ENCODE data around the gene TMEM53. TPM values are rescaled to one million over a fixed set of nuclear protein-coding genes. Genes with fewer than 3 reads are reported as not detected.
A peak's percentile ranks its signal among the peaks of the same experiment; 100 is the strongest.

The TMEM53 gene
- total and polyA plus RNA-seq, 2 experiments from 2014 or later = 6.9 to 37.4 TPM

DNA sequence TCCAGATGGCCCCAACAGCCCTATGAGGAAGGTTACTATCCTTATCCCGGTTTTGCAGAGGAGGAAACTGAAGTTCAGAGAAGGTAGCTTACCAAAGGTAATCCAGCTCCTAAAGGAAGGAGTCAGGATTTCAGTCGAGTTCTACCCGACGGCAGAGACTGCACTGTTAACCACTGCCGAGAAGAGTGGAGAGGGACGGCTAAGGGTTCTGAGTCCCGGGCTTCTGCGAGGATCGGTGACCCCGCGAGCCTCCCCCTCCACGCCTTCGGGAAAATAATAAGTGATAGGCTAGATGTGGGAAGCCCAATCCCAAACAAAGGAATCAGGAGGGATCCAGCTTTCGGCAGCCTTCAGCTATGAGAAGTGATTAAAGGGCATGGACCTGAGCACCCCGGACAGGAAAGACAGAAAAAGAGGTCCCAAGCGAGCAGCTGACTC lies 587 bp downstream of the TMEM53 start:
- H3K36me3 ChIP-seq (replicated peaks; ENCODE audit: insufficient read depth, low read depth) = no peaks in the 10 kb centered on the region
- peaks cover 21% of the 10 kb centered on the region for H3K4me1 ChIP-seq (ENCODE audit: insufficient read depth)

DNA sequence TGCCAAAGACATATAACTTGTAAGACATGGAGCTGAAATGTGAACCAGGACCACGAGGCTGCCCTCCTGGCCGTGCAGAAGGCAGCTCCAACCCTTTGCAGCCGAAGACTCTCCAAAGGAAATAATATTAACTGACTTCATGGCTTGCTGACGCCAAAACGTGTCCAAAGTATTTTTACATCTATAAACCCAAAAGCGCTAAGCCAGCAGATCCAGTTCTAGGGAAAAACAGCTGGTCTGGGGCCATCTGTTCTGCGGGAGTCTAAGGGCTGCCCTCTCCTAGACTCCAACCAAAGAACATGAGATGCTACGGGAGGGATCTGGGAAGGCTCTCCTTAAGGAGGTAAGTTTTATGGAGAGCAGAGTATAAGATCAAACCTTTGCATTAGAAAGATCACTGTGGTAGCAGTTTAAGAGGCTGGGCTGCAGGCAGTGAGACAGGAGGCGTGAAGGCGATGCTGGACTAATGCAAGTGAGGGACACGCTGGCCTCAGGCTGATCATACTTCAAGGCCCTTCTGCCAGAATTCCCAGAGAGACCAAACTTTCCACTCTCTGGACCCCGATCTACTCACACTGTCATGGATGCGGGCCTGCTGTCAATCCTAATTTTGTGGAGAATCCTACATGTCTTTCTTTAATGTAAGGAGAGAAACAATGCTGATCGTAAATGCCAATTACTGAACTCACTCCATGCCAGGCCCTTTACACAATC lies 1.2 kb downstream of the TMEM53 start:
- TF ChIP-seq EZH2phosphoT487 (IDR thresholded peaks at IDR 0.05; ENCODE audit: low read depth, severe bottlenecking, unreplicated experiment) = no peak
- H3K36me3 ChIP-seq (replicated peaks; ENCODE audit: insufficient read depth, low read depth) = no peaks in the 10 kb centered on the region
- H3K27ac ChIP-seq = peak overlapping the region; percentile 92
- peaks cover 21% of the 10 kb centered on the region for H3K4me1 ChIP-seq (ENCODE audit: insufficient read depth)
- no peaks in the 10 kb centered on the region for H3K9me3 ChIP-seq (ENCODE audit: low read depth)
- no peaks in the 10 kb centered on the region for H3K9me2 ChIP-seq (replicated peaks; ENCODE audit: insufficient read depth)
- peak overlapping the region; percentile 73 for H3K4me3 ChIP-seq
- 75% methylated on average over 14 of the region's 14 CpGs for WGBS (ENCODE audit: low lambda C conversion rate, missing lambda C conversion rate)
- no peak for DNase-seq (ENCODE audit: low spot score)
- H2AFZ ChIP-seq = peak overlapping the region; percentile 81
- peaks cover 16% of the 10 kb centered on the region for H3K79me2 ChIP-seq
- no peaks in the 10 kb centered on the region for H4K20me1 ChIP-seq (ENCODE audit: insufficient read depth, poor library complexity, severe bottlenecking)
- no peaks in the 10 kb centered on the region for H3K27me3 ChIP-seq
- peak overlapping the region; percentile 87 for H3K4me2 ChIP-seq

More for the DNA sequence above, 587 bp downstream of the TMEM53 start:
- H3K4me2 ChIP-seq = peak overlapping the region; percentile 87
- no peaks in the 10 kb centered on the region for H3K9me3 ChIP-seq (ENCODE audit: low read depth)
- H2AFZ ChIP-seq = peak overlapping the region; percentile 81
- no peaks in the 10 kb centered on the region for H3K27me3 ChIP-seq
- TF ChIP-seq EZH2 (IDR thresholded peaks at IDR 0.05; ENCODE audit: borderline replicate concordance) (no peak), EZH2phosphoT487 (IDR thresholded peaks at IDR 0.05; ENCODE audit: low read depth, severe bottlenecking, unreplicated experiment) (no peak)
- TF ChIP-seq, protein P1, sequence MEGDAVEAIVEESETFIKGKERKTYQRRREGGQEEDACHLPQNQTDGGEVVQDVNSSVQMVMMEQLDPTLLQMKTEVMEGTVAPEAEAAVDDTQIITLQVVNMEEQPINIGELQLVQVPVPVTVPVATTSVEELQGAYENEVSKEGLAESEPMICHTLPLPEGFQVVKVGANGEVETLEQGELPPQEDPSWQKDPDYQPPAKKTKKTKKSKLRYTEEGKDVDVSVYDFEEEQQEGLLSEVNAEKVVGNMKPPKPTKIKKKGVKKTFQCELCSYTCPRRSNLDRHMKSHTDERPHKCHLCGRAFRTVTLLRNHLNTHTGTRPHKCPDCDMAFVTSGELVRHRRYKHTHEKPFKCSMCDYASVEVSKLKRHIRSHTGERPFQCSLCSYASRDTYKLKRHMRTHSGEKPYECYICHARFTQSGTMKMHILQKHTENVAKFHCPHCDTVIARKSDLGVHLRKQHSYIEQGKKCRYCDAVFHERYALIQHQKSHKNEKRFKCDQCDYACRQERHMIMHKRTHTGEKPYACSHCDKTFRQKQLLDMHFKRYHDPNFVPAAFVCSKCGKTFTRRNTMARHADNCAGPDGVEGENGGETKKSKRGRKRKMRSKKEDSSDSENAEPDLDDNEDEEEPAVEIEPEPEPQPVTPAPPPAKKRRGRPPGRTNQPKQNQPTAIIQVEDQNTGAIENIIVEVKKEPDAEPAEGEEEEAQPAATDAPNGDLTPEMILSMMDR (IDR thresholded peaks at IDR 0.05; ENCODE audit: poor library complexity) = no peak
- H3K9me2 ChIP-seq (replicated peaks; ENCODE audit: insufficient read depth) = no peaks in the 10 kb centered on the region
- DNase-seq (ENCODE audit: low spot score) = no peak
- peak overlapping the region; percentile 73 for H3K4me3 ChIP-seq
- H3K27ac ChIP-seq = peak overlapping the region; percentile 92
- 2% methylated on average over 15 of the region's 16 CpGs for WGBS (ENCODE audit: low lambda C conversion rate, missing lambda C conversion rate)
- H3K79me2 ChIP-seq = peaks cover 16% of the 10 kb centered on the region
- no peaks in the 10 kb centered on the region for H4K20me1 ChIP-seq (ENCODE audit: insufficient read depth, poor library complexity, severe bottlenecking)

DNA sequence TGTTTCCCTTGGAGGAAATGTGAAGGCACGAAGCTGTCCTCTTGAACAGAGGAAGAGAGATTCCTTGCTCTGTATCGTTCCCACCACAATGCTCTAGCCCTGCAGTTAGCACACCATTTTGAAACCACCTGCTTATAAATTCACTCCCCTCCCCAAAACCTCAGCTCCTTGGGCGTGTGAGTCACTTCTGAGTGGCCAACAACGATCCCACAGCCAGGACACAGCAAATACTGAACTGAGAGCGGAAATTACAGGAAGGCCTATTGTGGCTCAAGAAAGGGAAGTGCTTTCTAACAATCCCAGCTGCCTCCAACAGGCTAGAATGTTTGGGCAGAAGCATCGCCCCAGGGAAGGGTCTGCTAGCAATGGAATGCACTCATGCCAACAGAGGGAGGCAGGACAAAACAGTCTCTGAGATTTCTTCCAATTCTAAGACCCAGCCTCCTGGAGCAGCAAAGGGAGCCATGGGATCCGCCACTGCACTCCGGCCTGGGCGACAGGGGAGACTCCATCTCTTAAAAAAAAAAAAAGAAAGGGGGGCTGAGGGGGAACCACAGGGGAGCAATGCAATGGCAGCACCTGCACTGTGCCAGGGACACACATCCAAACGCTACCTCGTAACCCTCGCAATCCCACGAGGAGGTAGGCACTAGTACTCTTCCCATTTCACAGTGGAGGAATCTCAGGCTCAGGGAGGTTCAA lies 1.9 kb downstream of the TMEM53 start:
- TF ChIP-seq EZH2phosphoT487 (IDR thresholded peaks at IDR 0.05; ENCODE audit: low read depth, severe bottlenecking, unreplicated experiment) (no peak), EZH2 (IDR thresholded peaks at IDR 0.05; ENCODE audit: borderline replicate concordance) (no peak)
- TF ChIP-seq, protein P1 (IDR thresholded peaks at IDR 0.05; ENCODE audit: poor library complexity) = no peak
- Histone ChIP-seq H3K4me3 (no peak overlapping the region), H3K27ac (peak overlapping the region; percentile 48), H3K27me3 (no peaks in the 10 kb centered on the region), H3K36me3 (replicated peaks; ENCODE audit: insufficient read depth, low read depth) (no peaks in the 10 kb centered on the region), H2AFZ (no peak overlapping the region), H3K4me2 (peak overlapping the region; percentile 87), H3K9me2 (replicated peaks; ENCODE audit: insufficient read depth) (no peaks in the 10 kb centered on the region), H4K20me1 (ENCODE audit: insufficient read depth, poor library complexity, severe bottlenecking) (no peaks in the 10 kb centered on the region), H3K4me1 (ENCODE audit: insufficient read depth) (peaks cover 21% of the 10 kb centered on the region), H3K9me3 (ENCODE audit: low read depth) (no peaks in the 10 kb centered on the region), H3K79me2 (peaks cover 16% of the 10 kb centered on the region)
- 80% methylated on average over 13 of the region's 13 CpGs for WGBS (ENCODE audit: low lambda C conversion rate, missing lambda C conversion rate)
- no peak for DNase-seq (ENCODE audit: low spot score)

All from hepatocyte (in vitro differentiated cells).